NCI-H526 treated with DMSO at 0.1 percent for 48 hours (cell line): ENCODE data around the gene DAB2IP.

ENCODE experiments used
- DNase-seq: peaks from one replicate; lab custom pipeline; 2025; lab: John Stamatoyannopoulos, UW

Gene DAB2IP

DNA sequence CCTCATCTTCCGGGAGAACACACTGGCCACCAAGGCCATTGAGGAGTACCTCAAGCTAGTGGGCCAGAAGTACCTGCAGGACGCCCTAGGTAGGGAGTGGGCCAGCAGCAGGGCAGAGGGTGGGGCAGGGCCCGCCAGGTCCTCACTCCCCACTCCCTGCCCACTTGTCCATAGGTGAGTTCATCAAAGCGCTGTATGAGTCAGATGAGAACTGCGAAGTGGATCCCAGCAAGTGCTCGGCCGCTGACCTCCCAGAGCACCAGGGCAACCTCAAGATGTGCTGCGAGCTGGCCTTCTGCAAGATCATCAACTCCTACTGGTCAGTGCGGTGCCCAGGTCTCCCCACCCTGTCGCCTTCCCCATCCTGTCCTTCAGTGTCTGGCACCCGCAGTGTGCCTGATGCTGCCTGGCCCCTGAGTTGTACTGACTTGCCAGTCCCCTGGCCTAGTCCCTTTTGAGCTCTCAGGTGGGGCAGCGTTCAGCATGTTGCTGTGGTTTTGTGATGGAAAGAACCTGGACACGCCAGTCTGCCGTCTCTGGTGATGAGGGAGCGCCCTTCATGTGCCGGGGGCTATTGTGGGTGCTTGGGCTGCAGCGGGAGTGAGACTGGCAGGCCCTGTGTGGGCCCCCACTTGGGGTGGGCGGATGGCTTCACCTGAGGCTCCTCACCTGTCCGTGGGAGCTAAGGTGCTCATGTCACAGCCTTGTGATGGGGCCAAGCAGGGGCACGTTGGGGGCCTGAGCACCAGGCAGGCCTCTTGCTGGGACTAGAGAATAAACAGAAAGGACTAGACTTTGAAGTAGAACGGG, 112.3 kb downstream of the DAB2IP start:
- DNase-seq = no peak

GRCh38 chr9:121764371-121764730, 112.9 kb downstream of the DAB2IP start:
- DNase-seq = no peak

GRCh38 chr9:121765021-121765950, 113.9 kb downstream of the DAB2IP start:
- no peak for DNase-seq

- DNase-seq = no peak
Measured at GRCh38 chr9:121766081-121766683, 114.7 kb downstream of the DAB2IP start.

DNA sequence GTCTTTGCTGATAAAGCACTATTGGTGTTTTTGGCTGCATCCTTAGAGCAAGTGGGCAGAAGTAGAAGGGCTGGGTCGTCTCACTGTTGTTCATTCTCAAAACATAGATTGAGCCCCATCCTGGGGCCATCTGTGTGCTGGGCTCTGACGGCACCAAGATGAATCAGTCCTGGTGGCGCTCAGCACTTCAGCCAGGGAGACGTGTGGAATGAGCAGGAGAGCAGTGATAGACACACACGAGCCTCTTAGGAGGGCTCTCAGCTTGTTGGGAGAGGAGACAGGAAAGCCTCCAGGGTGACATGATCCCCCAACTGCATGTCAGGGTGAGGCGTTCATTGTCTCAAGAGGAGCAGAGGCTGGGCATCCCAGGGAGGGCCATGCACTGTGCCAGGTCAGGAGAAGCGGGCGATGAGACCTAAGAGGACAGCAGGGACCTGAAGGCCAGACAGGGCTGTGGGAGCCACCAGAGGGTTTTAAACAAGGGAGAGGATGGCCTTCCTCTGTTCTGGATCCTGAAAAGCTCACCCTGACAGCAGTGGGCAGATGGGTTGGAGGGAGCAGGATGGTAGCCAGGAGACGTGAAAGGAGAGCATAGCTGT, 115.8 kb downstream of the DAB2IP start:
- no peak for DNase-seq

- DNase-seq = no peak
Measured at GRCh38 chr9:121768416-121769015, 117.1 kb downstream of the DAB2IP start.

DNA sequence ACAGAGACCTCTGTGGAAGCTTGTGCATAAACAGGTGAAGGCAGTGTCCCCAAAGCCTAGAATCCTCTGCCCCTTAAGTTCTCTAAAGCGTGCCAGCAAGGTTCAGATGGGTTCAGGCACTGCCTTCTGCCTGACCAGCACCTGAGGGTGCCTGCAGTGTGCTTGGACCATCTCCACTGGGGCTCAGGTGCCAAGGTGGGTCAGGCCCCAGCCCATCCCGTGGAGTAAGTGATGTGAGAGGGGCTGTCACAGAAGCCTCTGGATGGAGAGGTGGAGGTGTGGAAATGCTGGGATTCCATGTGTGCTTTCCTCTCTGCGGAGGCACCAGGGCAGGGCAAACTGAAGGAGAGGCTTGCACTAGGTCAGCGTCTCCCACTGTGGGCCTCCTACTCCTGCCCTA, 118.5 kb downstream of the DAB2IP start:
- no peak for DNase-seq

GRCh38 chr9:121770415-121771273, 119.2 kb downstream of the DAB2IP start:
- DNase-seq = no peak

- DNase-seq = no peak
Measured at GRCh38 chr9:121771418-121771817, 120.0 kb downstream of the DAB2IP start.

DNA sequence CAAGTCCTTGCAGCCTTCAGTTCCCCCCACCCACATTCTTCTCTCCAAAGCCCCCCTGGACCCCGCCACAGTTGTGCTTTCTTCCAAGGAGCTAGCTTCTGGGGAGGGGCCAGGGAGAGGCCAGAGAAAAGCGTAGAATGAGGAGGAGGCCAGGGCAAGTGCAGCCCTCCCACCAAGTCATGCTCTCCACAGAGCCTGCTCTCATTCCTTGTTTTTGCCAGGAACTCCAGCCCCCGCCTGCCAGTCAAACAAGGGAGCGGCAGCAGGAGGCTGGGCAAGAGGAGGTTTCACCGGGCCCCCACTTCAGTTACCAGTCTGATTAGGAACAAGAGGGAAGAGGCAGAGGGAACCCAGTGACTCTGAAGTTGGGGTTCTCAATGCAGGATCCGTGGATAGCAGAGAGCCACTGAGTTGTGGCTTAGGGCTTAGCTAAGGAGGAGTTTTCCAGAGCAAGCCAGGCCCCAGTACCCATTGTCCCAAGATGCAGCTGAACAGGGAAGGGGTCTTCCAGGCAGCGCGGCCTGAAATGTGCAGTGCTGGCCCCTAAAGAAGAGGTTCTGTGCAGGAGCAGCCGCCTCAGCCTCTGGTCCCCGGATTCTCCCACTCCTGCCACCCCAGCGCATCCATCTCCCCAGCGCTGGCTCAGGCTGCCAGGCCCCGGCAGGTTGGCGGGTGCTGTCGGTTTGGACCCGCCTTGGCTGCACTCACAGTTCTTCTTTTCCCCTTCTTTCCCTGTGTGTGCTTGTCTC, 120.6 kb downstream of the DAB2IP start:
- no peak for DNase-seq

DNA sequence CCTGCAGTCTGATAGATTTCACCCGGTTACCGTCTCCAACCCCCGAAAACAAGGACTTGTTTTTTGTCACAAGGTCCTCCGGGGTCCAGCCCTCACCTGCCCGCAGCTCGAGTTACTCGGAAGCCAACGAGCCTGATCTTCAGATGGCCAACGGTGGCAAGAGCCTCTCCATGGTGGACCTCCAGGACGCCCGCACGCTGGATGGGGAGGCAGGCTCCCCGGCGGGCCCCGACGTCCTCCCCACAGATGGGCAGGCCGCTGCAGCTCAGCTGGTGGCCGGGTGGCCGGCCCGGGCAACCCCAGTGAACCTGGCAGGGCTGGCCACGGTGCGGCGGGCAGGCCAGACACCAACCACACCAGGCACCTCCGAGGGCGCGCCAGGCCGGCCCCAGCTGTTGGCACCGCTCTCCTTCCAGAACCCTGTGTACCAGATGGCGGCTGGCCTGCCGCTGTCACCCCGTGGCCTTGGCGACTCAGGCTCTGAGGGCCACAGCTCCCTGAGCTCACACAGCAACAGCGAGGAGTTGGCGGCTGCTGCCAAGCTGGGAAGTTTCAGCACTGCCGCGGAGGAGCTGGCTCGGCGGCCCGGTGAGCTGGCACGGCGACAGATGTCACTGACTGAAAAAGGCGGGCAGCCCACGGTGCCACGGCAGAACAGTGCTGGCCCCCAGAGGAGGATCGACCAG, 121.3 kb downstream of the DAB2IP start:
- no peak for DNase-seq

- DNase-seq = no peak
Measured at GRCh38 chr9:121773286-121773953, 122.0 kb downstream of the DAB2IP start.

- no peak for DNase-seq
Measured at GRCh38 chr9:121773954-121774714, 122.7 kb downstream of the DAB2IP start.

DNA sequence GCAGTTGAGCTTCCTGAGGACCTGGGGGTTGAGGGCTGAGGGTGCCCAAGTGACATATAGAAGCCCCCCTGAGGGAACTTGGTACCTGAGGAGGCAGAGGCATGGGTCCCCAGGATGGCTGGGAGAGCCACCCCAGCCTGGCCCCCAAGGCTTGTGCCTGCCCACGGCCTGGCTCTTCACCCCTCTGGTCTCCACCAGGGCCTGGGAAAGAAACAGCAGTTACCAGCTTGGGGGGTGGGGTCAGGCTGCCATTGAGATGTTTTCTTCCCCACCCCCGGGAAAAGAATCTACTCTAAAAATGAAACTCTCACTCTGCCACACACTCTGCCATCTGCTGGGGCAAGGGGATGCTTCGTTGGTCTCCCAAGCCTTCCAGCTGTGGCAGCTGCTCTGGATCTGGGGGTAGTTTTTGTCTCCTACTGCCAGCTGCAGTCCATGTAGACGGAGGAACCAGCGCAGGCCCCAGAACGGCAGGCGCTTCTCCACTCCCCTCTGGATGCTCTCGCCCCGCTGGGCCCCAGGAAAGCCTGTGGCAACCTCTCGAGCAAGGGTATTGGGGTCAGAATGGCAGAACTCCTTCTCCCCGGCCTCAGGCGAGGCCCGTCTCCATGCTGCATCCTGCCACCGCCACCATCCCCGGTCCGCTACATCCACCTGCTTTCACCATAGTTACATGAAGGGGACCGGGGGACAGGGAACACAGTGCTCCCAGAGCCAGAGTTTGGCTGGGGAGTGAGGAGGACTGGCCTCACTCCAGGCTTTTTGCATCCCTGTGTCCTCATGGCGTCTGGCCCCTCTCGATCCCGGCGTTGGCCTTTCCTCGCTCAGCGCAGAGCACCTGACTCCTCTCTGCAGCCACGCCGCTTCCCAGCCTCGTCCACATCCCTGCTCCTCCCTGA, 123.5 kb downstream of the DAB2IP start:
- DNase-seq = no peak

- DNase-seq = no peak
Measured at GRCh38 chr9:121776001-121776738, 124.7 kb downstream of the DAB2IP start.
